Left lung (tissue), 10 donors: ENCODE results near the gene ELK3. TPM values are rescaled to one million over a fixed set of nuclear protein-coding genes. Genes with fewer than 3 reads are reported as not detected.
A peak's percentile ranks its signal among the peaks of the same experiment; 100 is the strongest.

Experiments used
- ATAC-seq: fragments of 200-7000 bp; cut with Tn5 transposase; one replicate; pipeline ENCODE4 v1.9.1; 2020; ENCODE audit warnings: moderate library complexity
- DNase-seq, 4 donors: peaks; one replicate each; pipeline ENCODE4 v3.0.0-alpha.2; 2013 to 2020
- H3K27ac ChIP-seq, 2 donors: fragments of 200-600 bp; sonication (generic) in 1 of 2; one replicate each; pipeline versions ENCODE4 v1.5.0 to v1.8.0; 2020 to 2021
- H3K27me3 ChIP-seq, 2 donors: fragments of 200-600 bp; sonication (generic) in 1 of 2; one replicate each; pipeline versions ENCODE4 v1.5.0 to v1.8.0; 2020 to 2021
- H3K36me3 ChIP-seq, 2 donors: fragments of 200-600 bp; sonication (generic) in 1 of 2; one replicate each; pipeline versions ENCODE4 v1.5.0 to v1.8.0; 2020 to 2021
- H3K4me1 ChIP-seq, 2 donors: fragments of 200-600 bp; one replicate each; pipeline ENCODE4 v1.8.0; 2021
- H3K4me3 ChIP-seq, 2 donors: fragments of 200-600 bp; sonication (generic) in 1 of 2; one replicate each; pipeline versions ENCODE4 v1.5.0 to v1.8.0; 2020 to 2021; ENCODE audit warnings: mild to moderate bottlenecking in 1 of 2
- H3K9me3 ChIP-seq, 2 donors: fragments of 200-600 bp; sonication (generic) in 1 of 2; one replicate each; pipeline versions ENCODE4 v1.5.0 to v1.8.0; 2020 to 2021
- intact Hi-C, 2 donors: fragments of 100-400 bp; cut with DNase I; formaldehyde crosslinking; loops; one replicate each; pipeline versions ENCODE4 v1.11.2 to v1.14.2; 2022
- polyA plus RNA-seq, 6 donors: library from polyadenylated mRNA; unstranded; fragments of 120-200 nt; gene quantifications; one replicate each; pipeline ENCODE4 v1.2.1, GENCODE V29; 2013; ENCODE audit not compliant: insufficient read length in 6 of 6
- total RNA-seq, 2 donors: library from RNA; stranded (reverse); fragmentation: NEBNext Ultra II Directional; extraction: Animal tissue kit (Norgen Biotek cat#: 25700); gene quantifications; one replicate each; pipeline ENCODE4 v1.2.1, GENCODE V29; 2021
- TF ChIP-seq, protein P1 (sequence below), 2 donors: fragments of 200-600 bp; sonication (generic) in 1 of 2; IDR thresholded peaks; one replicate each; pipeline versions ENCODE4 v1.5.0 to v1.8.0; 2021; ENCODE audit warnings: antibody characterized with exemption in 2 of 2
- donor health status: DM: no; HTN: yes; CAD: no.
- donor health status: DM: no; HTN: no; CAD: no.

Gene ELK3
- total and polyA plus RNA-seq, 8 donors, result 39.1 to 91.7 (median 80.0) TPM

DNA sequence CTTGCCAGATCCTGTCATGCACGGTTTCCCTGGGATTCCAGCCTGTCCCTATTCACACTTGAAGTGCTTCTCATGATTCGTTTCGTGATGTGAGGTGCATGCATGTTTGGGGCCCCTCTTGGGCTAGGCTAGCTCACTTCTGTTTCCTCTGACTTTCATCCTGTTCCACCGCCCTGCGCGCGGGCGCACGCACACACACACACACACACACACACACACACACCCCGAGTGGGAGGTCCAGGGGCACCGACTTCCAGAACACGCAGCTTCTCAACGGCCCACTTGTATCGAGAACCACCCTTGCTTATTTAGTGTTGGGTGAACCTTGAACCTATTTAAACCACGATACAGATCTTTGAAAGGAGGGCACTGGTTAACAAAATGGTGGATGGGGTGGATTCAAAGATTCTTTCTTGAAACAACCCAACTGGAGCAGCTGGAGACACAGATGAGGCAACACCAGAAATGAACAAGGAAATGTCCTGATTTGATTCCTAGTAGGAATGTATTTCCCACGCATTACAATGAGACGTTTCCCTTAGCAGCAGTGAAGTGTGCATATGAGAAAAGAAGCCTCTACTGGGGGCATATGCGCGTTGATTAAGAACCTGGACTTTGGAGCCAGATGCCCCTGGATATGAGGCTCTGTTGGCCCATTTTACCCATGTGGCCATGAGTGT, 16.3 kb downstream of the ELK3 start:
- intact Hi-C loops, result loop anchor here in 1 of 2 donors (10.0 kb wide), 1 partner anchor 304 kb away; no protein-coding TSS in a partner anchor

DNA sequence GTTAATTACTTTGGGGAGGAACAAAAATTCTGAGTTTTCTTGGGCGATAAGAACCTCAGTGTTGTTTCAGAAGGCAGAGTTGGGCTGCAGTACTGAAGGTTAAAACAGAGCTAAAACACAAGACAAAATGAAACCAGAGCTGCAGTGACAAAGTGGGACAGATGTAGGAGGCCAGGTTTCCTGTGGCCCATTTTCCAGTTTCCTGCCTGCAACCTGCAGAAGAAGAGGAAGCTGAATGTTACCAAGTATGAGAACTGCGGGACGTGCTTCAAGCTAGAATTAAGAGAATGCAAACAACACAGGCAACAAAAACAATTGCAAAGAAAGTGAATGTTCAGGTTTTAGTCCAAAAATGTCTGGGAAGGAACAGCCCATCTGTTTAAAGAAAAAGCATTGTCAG, 17.8 kb downstream of the ELK3 start:
- intact Hi-C loops, result loop anchor here in 1 of 2 donors (10.0 kb wide), 1 partner anchor 303 kb away; no protein-coding TSS in a partner anchor
- ATAC-seq (no peak), DNase-seq (no peak)
- Histone ChIP-seq H3K4me3 (no peak overlapping the region), H3K36me3 (peaks cover 0 to 14% of the 10 kb centered on the region in 2 donors), H3K4me1 (peaks cover 3 to 80% of the 10 kb centered on the region in 2 donors), H3K27me3 (no peaks in the 10 kb centered on the region), H3K27ac (peak overlapping the region in 1 of 2 donors; percentile 53), H3K9me3 (no peaks in the 10 kb centered on the region)
- TF ChIP-seq, protein P1, sequence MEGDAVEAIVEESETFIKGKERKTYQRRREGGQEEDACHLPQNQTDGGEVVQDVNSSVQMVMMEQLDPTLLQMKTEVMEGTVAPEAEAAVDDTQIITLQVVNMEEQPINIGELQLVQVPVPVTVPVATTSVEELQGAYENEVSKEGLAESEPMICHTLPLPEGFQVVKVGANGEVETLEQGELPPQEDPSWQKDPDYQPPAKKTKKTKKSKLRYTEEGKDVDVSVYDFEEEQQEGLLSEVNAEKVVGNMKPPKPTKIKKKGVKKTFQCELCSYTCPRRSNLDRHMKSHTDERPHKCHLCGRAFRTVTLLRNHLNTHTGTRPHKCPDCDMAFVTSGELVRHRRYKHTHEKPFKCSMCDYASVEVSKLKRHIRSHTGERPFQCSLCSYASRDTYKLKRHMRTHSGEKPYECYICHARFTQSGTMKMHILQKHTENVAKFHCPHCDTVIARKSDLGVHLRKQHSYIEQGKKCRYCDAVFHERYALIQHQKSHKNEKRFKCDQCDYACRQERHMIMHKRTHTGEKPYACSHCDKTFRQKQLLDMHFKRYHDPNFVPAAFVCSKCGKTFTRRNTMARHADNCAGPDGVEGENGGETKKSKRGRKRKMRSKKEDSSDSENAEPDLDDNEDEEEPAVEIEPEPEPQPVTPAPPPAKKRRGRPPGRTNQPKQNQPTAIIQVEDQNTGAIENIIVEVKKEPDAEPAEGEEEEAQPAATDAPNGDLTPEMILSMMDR (IDR thresholded peaks at IDR 0.05), result no peak

More for the DNA sequence above, 16.3 kb downstream of the ELK3 start:
- Histone ChIP-seq H3K4me1 (peaks cover 3 to 85% of the 10 kb centered on the region in 2 donors), H3K9me3 (no peaks in the 10 kb centered on the region), H3K36me3 (peaks cover 0 to 5% of the 10 kb centered on the region in 2 donors), H3K27me3 (no peaks in the 10 kb centered on the region), H3K4me3 (no peak overlapping the region), H3K27ac (peak overlapping the region in 1 of 2 donors; percentile 48)
- ATAC-seq, result no peak
- TF ChIP-seq, protein P1 (IDR thresholded peaks at IDR 0.05), result no peak
- DNase-seq, result no peak

DNA sequence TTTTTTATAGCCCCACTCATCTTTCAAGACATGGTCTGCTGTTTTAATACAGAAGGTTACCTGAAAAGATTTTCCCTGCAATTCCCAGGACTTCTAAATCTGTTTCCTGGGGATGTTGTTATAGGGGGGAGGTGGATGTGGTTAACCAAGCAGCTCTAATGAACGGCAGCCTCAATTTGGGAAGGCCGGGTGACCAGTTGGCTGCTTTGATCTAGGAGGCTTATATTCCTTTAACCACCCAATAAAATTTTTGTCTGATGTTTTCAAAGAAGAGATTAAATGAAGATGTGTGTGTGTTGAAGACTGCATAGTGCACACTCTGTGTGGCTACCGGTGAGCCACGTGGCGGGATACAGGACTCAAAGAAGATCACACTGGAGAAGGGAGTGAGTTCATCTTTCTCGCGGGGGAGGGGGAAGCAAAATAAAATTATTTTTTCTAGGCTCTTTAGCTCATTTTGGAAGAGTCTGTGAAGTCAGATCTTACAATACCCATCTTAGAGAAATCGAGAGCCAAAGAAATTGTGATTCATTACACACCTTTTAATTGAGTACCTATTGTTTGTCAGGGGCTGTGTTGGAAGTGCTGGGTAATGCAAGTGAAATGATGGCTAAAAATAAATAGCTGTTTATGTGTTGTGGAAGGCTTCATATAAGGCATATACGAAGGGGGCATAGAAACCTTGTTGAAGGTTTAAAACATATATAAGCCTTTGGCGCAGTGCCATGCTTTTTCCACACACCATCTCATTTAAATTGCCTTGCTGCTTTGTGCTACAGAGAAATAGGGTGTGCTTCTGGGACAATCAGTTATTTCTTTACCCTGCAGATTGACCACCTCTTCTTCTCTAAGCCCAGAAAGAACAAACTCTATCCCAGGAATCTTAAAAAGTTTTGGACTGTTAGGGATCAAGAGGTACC, 18.5 kb downstream of the ELK3 start:
- Histone ChIP-seq H3K9me3 (no peaks in the 10 kb centered on the region), H3K27ac (peak overlapping the region in 1 of 2 donors; percentile 53), H3K4me3 (no peak overlapping the region), H3K36me3 (peaks cover 0 to 16% of the 10 kb centered on the region in 2 donors), H3K4me1 (peaks cover 3 to 80% of the 10 kb centered on the region in 2 donors), H3K27me3 (no peaks in the 10 kb centered on the region)
- TF ChIP-seq, protein P1 (IDR thresholded peaks at IDR 0.05), result no peak
- no peak for ATAC-seq
- no peak for DNase-seq
- intact Hi-C loops, result loop anchor here in 1 of 2 donors (10.0 kb wide), 1 partner anchor 302 kb away; no protein-coding TSS in a partner anchor

DNA sequence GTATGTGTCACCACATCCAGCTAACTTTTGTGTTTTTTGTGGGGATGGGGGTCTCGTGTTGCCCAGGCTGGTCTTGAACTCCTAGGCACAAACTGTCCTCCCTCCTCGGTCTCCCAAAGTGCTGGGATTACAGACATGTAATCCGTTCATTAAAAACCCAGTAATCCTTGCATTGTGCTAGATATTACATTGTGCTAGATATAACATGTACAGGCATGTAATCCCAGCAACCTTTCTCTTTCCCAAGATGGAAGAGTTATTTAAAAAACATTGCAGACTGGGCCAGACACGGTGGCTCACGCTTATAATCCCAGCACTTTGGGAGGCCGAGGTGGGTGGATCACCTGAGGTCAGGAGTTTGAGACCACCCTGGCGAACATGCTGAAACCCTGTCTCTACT, 19.7 kb downstream of the ELK3 start:
- H3K9me3 ChIP-seq, result no peaks in the 10 kb centered on the region
- H3K4me3 ChIP-seq, result no peak overlapping the region
- peak overlapping the region in 1 of 2 donors; percentile 35 for H3K27ac ChIP-seq
- DNase-seq, result no peak
- ATAC-seq, result no peak
- TF ChIP-seq, protein P1 (IDR thresholded peaks at IDR 0.05), result no peak
- intact Hi-C loops, result loop anchor here in 1 of 2 donors (10.0 kb wide), 1 partner anchor 301 kb away; no protein-coding TSS in a partner anchor
- H3K27me3 ChIP-seq, result no peaks in the 10 kb centered on the region
- H3K4me1 ChIP-seq, result peaks cover 3 to 68% of the 10 kb centered on the region in 2 donors
- peaks cover 0 to 16% of the 10 kb centered on the region in 2 donors for H3K36me3 ChIP-seq
